ENCODE data around the gene MAP3K5. TPM values are rescaled to one million over a fixed set of nuclear protein-coding genes. Genes with fewer than 3 reads are reported as not detected.

MAP3K5 gene, protein sequence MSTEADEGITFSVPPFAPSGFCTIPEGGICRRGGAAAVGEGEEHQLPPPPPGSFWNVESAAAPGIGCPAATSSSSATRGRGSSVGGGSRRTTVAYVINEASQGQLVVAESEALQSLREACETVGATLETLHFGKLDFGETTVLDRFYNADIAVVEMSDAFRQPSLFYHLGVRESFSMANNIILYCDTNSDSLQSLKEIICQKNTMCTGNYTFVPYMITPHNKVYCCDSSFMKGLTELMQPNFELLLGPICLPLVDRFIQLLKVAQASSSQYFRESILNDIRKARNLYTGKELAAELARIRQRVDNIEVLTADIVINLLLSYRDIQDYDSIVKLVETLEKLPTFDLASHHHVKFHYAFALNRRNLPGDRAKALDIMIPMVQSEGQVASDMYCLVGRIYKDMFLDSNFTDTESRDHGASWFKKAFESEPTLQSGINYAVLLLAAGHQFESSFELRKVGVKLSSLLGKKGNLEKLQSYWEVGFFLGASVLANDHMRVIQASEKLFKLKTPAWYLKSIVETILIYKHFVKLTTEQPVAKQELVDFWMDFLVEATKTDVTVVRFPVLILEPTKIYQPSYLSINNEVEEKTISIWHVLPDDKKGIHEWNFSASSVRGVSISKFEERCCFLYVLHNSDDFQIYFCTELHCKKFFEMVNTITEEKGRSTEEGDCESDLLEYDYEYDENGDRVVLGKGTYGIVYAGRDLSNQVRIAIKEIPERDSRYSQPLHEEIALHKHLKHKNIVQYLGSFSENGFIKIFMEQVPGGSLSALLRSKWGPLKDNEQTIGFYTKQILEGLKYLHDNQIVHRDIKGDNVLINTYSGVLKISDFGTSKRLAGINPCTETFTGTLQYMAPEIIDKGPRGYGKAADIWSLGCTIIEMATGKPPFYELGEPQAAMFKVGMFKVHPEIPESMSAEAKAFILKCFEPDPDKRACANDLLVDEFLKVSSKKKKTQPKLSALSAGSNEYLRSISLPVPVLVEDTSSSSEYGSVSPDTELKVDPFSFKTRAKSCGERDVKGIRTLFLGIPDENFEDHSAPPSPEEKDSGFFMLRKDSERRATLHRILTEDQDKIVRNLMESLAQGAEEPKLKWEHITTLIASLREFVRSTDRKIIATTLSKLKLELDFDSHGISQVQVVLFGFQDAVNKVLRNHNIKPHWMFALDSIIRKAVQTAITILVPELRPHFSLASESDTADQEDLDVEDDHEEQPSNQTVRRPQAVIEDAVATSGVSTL (N-terminal part only)
- 31.2 TPM for total RNA-seq

DNA sequence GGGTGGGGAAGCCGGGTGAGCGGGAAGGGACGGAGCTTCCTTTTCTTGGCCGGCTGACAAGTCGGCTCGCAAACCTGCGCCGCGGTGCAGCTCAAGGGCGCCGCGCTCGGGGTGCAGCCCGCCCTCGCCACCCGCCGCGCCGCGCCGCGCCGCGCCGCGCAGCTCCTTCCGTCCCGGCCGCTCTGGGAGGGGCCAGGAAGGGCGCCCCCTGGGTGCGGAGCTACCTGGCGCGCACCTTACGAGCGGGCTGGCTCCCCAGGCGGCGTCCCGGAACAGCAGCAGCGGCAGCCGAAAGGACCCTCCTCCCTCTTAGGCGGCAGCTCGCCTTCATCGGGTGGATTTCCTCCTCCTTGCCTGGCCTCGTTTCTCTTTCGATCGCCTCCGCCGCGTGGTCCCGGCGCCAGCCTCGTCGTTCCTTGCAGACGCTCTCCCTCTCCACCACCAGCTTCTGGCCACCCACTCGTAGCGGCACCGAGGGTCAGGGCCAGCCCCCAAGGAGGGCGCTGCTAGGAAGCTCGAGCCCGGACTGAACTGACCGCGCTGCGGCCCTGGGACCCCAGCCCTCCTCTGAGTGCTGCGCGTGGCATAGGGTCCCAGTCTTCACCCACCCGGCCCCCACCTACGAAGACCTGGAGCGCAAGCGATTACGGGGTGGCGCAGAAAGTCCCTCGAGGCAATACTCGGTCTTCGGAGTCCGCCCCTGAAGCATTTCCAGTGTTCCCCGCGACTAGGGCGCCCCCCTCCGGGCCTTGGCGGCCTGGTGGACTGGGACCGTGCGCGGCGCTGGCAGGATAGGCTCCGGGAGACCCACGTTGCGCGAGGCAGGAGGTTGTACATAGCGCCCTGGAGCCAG, at the start of gene MAP3K5:
MAP3K5 (minus strand) TSS at position 68 of the 853 bp plus-strand sequence. CDS start 320 bp downstream, outside the sequence.
- Histone ChIP-seq H3K27me3 (no peaks in the 10 kb centered on the region), H3K9me3 (no peaks in the 10 kb centered on the region), H3K36me3 (no peaks in the 10 kb centered on the region), H3K27ac (peak within 1 kb of the TSS; percentile 94), H3K4me1 (peaks cover 49% of the 10 kb centered on the region), H3K4me3 (peak within 1 kb of the TSS; percentile 91 to 96)
- DNase-seq (ENCODE audit: extremely low spot score in 2 of 2): peak in 1 of 2 donors; percentile 94
- TF ChIP-seq, protein P1, sequence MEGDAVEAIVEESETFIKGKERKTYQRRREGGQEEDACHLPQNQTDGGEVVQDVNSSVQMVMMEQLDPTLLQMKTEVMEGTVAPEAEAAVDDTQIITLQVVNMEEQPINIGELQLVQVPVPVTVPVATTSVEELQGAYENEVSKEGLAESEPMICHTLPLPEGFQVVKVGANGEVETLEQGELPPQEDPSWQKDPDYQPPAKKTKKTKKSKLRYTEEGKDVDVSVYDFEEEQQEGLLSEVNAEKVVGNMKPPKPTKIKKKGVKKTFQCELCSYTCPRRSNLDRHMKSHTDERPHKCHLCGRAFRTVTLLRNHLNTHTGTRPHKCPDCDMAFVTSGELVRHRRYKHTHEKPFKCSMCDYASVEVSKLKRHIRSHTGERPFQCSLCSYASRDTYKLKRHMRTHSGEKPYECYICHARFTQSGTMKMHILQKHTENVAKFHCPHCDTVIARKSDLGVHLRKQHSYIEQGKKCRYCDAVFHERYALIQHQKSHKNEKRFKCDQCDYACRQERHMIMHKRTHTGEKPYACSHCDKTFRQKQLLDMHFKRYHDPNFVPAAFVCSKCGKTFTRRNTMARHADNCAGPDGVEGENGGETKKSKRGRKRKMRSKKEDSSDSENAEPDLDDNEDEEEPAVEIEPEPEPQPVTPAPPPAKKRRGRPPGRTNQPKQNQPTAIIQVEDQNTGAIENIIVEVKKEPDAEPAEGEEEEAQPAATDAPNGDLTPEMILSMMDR (IDR thresholded peaks at IDR 0.05): peak in 2 of 3 experiments; percentile 59 to 74
- no peak for TF ChIP-seq POLR2A (IDR thresholded peaks at IDR 0.05)
- TF ChIP-seq POLR2AphosphoS5 (IDR thresholded peaks at IDR 0.05; ENCODE audit: insufficient read depth in 1 of 2, low read depth in 1 of 2): peak in 1 of 2 donors; percentile 72
- intact Hi-C loops (cut with DNase I): loop anchor here (2.0 to 10.0 kb wide), 2 partner anchors 148 to 208 kb away; no protein-coding TSS in a partner anchor

DNA sequence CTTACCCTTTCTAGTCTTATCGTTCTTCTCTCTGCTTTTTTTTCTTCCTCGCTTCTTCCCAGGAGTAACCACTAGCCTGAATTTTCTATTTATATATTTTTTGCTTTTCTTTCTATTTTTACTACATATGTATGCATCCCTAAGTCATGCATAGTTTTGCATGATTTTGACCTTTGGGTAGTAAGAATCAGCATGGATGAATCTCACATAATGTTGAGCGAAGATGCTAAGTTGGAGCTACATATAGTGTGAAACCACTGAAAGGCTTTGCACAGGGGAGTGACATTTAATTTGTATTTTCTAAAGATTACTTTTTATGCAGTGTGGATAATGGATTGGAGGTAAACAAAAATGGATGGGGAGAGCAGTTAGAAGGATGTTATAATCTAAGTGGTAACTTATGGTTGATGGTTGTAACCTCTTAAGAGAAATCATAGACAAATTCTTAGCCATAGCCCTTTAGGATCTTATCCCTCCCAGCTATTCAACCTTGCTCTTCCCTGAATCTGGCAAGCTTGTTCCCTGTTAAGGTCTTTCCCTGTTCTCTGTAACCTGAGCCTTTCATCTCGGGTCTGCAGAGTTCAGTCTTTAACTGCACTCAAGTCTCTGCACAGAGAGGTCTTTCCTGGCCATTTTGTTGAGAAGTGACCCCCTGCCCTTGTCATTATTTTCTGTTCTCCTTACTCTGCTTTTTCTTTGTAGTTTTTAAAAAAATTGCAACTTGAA, 48.2 kb upstream of the MAP3K5 start:
- Histone ChIP-seq H3K27ac (no peak overlapping the region), H3K4me1 (no peaks in the 10 kb centered on the region), H3K4me3 (no peak overlapping the region), H3K36me3 (no peaks in the 10 kb centered on the region), H3K9me3 (no peaks in the 10 kb centered on the region), H3K27me3 (no peaks in the 10 kb centered on the region)
- intact Hi-C loops (cut with DNase I): no loop called here
- no peak for TF ChIP-seq POLR2A (IDR thresholded peaks at IDR 0.05)
- TF ChIP-seq, protein P1 (IDR thresholded peaks at IDR 0.05): no peak
- TF ChIP-seq POLR2AphosphoS5 (IDR thresholded peaks at IDR 0.05; ENCODE audit: insufficient read depth in 1 of 2, low read depth in 1 of 2): no peak
- DNase-seq (ENCODE audit: extremely low spot score in 2 of 2): no peak

DNA sequence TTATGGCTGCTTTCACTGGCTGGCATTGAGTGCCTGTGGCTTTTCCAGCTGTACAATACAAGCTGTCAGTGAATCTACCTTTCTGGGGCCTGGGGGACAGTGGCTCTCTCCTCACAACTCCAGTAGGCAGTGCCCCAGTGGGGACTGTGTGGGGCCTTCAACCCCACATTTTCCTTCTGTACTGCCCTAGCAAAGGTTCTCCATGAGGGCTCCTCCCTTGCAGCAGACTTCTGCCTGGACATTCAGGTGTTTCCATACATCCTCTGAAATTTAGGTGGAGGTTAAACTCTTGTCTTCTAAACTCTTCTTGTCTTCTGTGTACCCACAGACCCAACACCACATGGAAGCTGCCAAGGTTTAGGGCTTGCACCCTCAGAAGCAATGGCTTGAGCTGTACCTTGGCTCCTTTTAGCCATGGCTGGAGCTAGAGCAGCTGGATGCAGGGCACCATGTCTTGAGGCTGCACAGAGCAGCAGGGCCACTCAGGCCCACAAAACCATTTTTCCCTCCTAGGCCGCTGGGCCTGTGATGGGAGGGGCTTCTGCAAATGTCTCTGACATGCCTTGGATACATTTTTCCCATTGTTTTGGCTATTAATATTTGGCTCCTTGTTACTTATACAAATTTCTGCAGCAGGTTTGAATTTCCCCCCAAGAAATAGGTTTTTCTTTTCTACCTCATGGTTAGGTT, 39.7 kb upstream of the MAP3K5 start:
- peaks cover 0 to 5% of the 10 kb centered on the region in 2 donors for H3K36me3 ChIP-seq
- no peak for DNase-seq (ENCODE audit: extremely low spot score in 2 of 2)
- H3K4me3 ChIP-seq: no peak overlapping the region
- H3K4me1 ChIP-seq: no peaks in the 10 kb centered on the region
- H3K27me3 ChIP-seq: no peaks in the 10 kb centered on the region
- TF ChIP-seq, protein P1 (IDR thresholded peaks at IDR 0.05): no peak
- no peak for TF ChIP-seq POLR2A (IDR thresholded peaks at IDR 0.05)
- no peak for TF ChIP-seq POLR2AphosphoS5 (IDR thresholded peaks at IDR 0.05; ENCODE audit: insufficient read depth in 1 of 2, low read depth in 1 of 2)
- intact Hi-C loops (cut with DNase I): no loop called here
- no peak overlapping the region for H3K27ac ChIP-seq
- H3K9me3 ChIP-seq: no peaks in the 10 kb centered on the region

Measured in vagina (tissue), 2 donors.